Ovary (tissue), 3 donors: ENCODE data around the gene BAZ1A.

ENCODE experiments used
- CTCF ChIP-seq, 3 donors: fragments of 450-650 bp in 2 of 3; fragments of 200-600 bp in 1 of 3; IDR thresholded peaks; one replicate each; pipeline versions ENCODE4 v1.5.1 to v1.8.0; 2016 to 2022; ENCODE audit warnings: antibody characterized with exemption in 3 of 3, mild to moderate bottlenecking in 1 of 3
- POLR2A ChIP-seq: fragments of 450-650 bp; IDR thresholded peaks from one replicate; pipeline ENCODE4 v1.6.1; 2017; ENCODE audit warnings: antibody characterized with exemption, mild to moderate bottlenecking, moderate library complexity
- donor health status: DM: no; HTN: no; CAD: no.

- no peak for TF ChIP-seq CTCF (IDR thresholded peaks at IDR 0.05)
- TF ChIP-seq POLR2A: no peak
These were observed 38.5 kb upstream of the BAZ1A start for GRCh38 chr14:34913619-34914018.
